Measurements from ENCODE around the gene SETBP1. TPM values are rescaled to one million over a fixed set of nuclear protein-coding genes. Genes with fewer than 3 reads are reported as not detected.

The SETBP1 gene
- total RNA-seq, 1 donor from 2014 or later, result 15.5 TPM

GRCh38 chr18:44958455-44958854 is 277.8 kb downstream of the SETBP1 start:
- DNase-seq (ENCODE audit: low spot score), result no peak
- intact Hi-C loops (cut with DNase I), result loop anchor here (5.0 kb wide), 1 partner anchor 254 kb away; no protein-coding TSS in a partner anchor

GRCh38 chr18:44959013-44959412 is 278.3 kb downstream of the SETBP1 start:
- intact Hi-C loops (cut with DNase I), result loop anchor here (5.0 kb wide), 1 partner anchor 253 kb away; no protein-coding TSS in a partner anchor
- no peak for DNase-seq (ENCODE audit: low spot score)

GRCh38 chr18:44960580-44960979 is 279.9 kb downstream of the SETBP1 start:
- no peak for DNase-seq (ENCODE audit: low spot score)
- intact Hi-C loops (cut with DNase I), result no loop called here

- DNase-seq (ENCODE audit: low spot score), result no peak
- intact Hi-C loops (cut with DNase I), result no loop called here
Measured at GRCh38 chr18:44961288-44961995, 280.8 kb downstream of the SETBP1 start.

- intact Hi-C loops (cut with DNase I), result no loop called here
- DNase-seq (ENCODE audit: low spot score), result no peak
Measured at GRCh38 chr18:44967599-44967998, 286.9 kb downstream of the SETBP1 start.

GRCh38 chr18:44968336-44968735 is 287.6 kb downstream of the SETBP1 start:
- DNase-seq (ENCODE audit: low spot score), result no peak
- intact Hi-C loops (cut with DNase I), result no loop called here

GRCh38 chr18:44969214-44969795 is 288.6 kb downstream of the SETBP1 start:
- DNase-seq (ENCODE audit: low spot score), result no peak
- intact Hi-C loops (cut with DNase I), result no loop called here

GRCh38 chr18:44973282-44973681 is 292.6 kb downstream of the SETBP1 start:
- intact Hi-C loops (cut with DNase I), result no loop called here
- DNase-seq (ENCODE audit: low spot score), result no peak

- DNase-seq (ENCODE audit: low spot score), result no peak
- intact Hi-C loops (cut with DNase I), result no loop called here
Measured at GRCh38 chr18:44974174-44974573, 293.5 kb downstream of the SETBP1 start.

- intact Hi-C loops (cut with DNase I), result no loop called here
- DNase-seq (ENCODE audit: low spot score), result no peak
Measured at GRCh38 chr18:44977856-44978255, 297.2 kb downstream of the SETBP1 start.

GRCh38 chr18:44979748-44980147 is 299.1 kb downstream of the SETBP1 start:
- intact Hi-C loops (cut with DNase I), result no loop called here
- DNase-seq (ENCODE audit: low spot score), result no peak

- DNase-seq (ENCODE audit: low spot score), result no peak
- intact Hi-C loops (cut with DNase I), result no loop called here
Measured at GRCh38 chr18:44981121-44981520, 300.4 kb downstream of the SETBP1 start.

GRCh38 chr18:44986933-44987332 is 306.2 kb downstream of the SETBP1 start:
- no peak for DNase-seq (ENCODE audit: low spot score)

GRCh38 chr18:44987371-44987770 is 306.7 kb downstream of the SETBP1 start:
- intact Hi-C loops (cut with DNase I), result no loop called here
- DNase-seq (ENCODE audit: low spot score), result no peak

More at GRCh38 chr18:44986933-44987332, 306.2 kb downstream of the SETBP1 start:
- intact Hi-C loops (cut with DNase I), result no loop called here

GRCh38 chr18:44988821-44989587 is 308.3 kb downstream of the SETBP1 start:
- intact Hi-C loops (cut with DNase I), result no loop called here
- DNase-seq (ENCODE audit: low spot score), result no peak

- intact Hi-C loops (cut with DNase I), result no loop called here
- DNase-seq (ENCODE audit: low spot score), result no peak
Measured at GRCh38 chr18:44996261-44996660, 315.6 kb downstream of the SETBP1 start.

GRCh38 chr18:44997174-44997573 is 316.5 kb downstream of the SETBP1 start:
- intact Hi-C loops (cut with DNase I), result no loop called here
- DNase-seq (ENCODE audit: low spot score), result no peak

GRCh38 chr18:44998360-44998759 is 317.7 kb downstream of the SETBP1 start:
- intact Hi-C loops (cut with DNase I), result no loop called here
- DNase-seq (ENCODE audit: low spot score), result no peak

- no peak for DNase-seq (ENCODE audit: low spot score)
Measured at GRCh38 chr18:45004546-45005080, 323.9 kb downstream of the SETBP1 start.

GRCh38 chr18:45006934-45007333 is 326.2 kb downstream of the SETBP1 start:
- DNase-seq (ENCODE audit: low spot score), result no peak
- intact Hi-C loops (cut with DNase I), result no loop called here

More at GRCh38 chr18:45004546-45005080, 323.9 kb downstream of the SETBP1 start:
- intact Hi-C loops (cut with DNase I), result no loop called here

Data from cardiac septum (tissue), 1 donor.